ENCODE results near the gene ESPL1. TPM values are rescaled to one million over a fixed set of nuclear protein-coding genes. Genes with fewer than 3 reads are reported as not detected.

The ESPL1 gene
- total RNA-seq, 1 donor = 6.5 TPM

DNA sequence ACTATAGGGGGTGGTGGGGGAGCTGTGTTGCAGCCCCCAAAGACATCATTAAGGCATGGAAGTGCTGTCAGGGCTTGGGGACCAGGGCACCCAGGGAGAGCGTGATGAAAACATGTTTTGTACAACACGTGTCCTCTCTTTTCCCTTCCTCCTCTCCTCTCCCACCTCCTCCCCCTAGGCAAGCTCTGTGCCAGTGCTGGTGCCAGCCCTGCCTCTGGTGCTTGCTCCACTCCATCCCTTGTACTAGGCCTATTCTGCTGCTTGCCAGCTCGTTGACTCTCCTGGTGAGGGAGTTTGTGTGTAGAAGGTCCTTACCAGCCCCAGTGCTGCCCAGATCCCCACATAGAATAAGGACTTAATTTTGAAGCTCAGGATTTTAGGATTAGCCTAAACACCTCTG, 32.9 kb upstream of the ESPL1 start:
- no peak for DNase-seq (ENCODE audit: low read depth)
- H3K4me3 ChIP-seq (ENCODE audit: low read depth, low read length) = no peak overlapping the region
- TF ChIP-seq, protein P1, sequence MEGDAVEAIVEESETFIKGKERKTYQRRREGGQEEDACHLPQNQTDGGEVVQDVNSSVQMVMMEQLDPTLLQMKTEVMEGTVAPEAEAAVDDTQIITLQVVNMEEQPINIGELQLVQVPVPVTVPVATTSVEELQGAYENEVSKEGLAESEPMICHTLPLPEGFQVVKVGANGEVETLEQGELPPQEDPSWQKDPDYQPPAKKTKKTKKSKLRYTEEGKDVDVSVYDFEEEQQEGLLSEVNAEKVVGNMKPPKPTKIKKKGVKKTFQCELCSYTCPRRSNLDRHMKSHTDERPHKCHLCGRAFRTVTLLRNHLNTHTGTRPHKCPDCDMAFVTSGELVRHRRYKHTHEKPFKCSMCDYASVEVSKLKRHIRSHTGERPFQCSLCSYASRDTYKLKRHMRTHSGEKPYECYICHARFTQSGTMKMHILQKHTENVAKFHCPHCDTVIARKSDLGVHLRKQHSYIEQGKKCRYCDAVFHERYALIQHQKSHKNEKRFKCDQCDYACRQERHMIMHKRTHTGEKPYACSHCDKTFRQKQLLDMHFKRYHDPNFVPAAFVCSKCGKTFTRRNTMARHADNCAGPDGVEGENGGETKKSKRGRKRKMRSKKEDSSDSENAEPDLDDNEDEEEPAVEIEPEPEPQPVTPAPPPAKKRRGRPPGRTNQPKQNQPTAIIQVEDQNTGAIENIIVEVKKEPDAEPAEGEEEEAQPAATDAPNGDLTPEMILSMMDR (IDR thresholded peaks at IDR 0.05; ENCODE audit: insufficient read depth, low read depth, low read length) = no peak

DNA sequence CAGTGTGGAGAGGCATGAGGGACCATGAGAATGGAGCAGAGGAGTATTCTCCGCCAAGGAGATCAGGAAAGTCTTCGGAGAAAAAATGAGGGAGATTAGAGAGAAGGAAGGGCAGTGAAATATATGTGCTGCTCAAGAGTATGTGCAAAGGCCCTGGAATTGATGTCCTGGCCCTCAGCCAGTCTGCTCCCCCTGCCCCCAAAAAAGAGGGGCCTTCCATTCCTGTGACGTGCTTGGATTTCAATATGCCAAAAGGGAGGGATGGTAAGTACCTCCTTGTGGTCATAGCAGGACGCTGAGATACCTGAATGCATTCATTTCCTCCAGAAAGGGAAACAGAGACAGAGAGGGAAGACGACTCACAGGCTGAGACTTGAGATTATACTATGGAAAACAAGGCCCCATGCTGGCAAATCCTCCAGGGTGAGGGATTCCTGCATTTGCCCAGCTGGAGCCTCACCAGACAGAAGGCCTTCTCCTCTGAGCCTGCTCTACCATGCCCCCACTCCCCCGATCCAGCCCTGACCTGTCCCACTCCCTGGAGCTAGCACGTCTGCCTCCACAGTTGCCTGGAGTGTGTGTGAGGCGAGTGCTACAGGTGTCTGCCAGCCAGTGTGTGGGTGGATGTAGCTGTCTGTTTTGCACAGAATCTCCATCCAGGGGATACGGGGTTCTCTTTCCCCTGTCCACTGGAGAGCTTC, 32.2 kb upstream of the ESPL1 start:
- DNase-seq (ENCODE audit: low read depth) = no peak
- TF ChIP-seq, protein P1 (IDR thresholded peaks at IDR 0.05; ENCODE audit: insufficient read depth, low read depth, low read length) = no peak
- no peak overlapping the region for H3K4me3 ChIP-seq (ENCODE audit: low read depth, low read length)

DNA sequence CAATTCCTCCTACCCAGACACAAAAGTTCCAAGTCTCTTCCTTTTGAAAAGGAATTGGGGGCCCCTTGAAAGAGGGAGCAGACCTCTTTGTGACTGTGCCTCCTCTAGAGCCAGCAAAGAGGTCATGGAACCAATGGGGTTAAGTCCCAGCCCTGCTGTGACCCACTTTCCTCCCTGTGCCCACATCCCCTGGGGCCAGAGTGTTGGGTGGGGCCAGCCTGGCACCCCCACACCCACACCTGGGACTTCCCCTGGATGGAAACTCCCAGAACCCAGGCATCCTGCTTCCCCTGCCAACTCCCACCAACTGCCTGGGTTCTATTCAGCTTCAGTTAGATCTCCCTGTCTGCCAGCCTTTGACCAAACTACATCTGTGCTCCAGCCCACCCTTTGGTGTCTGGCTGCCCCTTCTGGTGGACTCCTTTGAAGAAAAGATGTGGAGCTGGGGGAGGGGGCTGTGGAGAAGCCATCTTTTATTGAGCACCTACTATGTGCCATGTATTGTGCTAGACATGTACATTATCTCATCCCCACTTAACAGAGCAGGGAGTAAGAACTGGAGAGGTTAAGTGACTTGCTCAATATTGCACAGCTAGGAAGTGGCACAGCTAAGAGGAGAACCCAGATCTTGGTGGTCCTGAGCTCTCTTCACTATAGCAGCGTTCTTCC, 31.5 kb upstream of the ESPL1 start:
- TF ChIP-seq, protein P1 (IDR thresholded peaks at IDR 0.05; ENCODE audit: insufficient read depth, low read depth, low read length) = no peak
- no peak for DNase-seq (ENCODE audit: low read depth)
- H3K4me3 ChIP-seq (ENCODE audit: low read depth, low read length) = no peak overlapping the region

DNA sequence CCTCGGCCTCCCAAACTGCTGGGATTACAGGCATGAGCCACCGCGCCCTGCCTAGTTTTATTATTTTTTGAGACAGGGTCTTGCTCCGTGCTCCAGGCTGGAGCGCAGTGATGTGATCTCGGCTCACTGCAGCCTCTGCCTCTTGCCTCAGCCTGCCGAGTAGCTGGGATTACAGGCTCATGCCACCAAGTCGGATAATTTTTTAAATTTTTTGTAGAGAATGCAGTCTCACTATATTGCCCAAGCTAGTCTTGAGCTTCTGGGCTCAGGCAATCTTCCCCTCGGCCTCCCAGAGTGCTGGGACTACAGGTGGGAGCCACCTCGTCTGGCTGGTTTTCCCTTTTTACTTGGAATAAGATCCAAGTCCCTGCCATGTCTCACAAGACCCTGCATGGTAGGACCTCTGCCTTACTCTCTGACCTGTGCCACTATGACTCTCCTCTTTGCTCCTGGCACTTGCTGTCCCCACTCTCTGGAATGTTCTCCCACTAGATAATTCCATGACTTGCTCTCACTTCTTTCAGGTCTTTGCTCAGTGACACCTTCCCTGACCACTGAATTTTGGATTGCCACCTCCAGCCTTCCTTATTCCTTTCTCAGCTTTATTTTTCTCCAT, 28.3 kb upstream of the ESPL1 start:
- TF ChIP-seq, protein P1 (IDR thresholded peaks at IDR 0.05; ENCODE audit: insufficient read depth, low read depth, low read length) = no peak
- DNase-seq (ENCODE audit: low read depth) = no peak
- no peak overlapping the region for H3K4me3 ChIP-seq (ENCODE audit: low read depth, low read length)

DNA sequence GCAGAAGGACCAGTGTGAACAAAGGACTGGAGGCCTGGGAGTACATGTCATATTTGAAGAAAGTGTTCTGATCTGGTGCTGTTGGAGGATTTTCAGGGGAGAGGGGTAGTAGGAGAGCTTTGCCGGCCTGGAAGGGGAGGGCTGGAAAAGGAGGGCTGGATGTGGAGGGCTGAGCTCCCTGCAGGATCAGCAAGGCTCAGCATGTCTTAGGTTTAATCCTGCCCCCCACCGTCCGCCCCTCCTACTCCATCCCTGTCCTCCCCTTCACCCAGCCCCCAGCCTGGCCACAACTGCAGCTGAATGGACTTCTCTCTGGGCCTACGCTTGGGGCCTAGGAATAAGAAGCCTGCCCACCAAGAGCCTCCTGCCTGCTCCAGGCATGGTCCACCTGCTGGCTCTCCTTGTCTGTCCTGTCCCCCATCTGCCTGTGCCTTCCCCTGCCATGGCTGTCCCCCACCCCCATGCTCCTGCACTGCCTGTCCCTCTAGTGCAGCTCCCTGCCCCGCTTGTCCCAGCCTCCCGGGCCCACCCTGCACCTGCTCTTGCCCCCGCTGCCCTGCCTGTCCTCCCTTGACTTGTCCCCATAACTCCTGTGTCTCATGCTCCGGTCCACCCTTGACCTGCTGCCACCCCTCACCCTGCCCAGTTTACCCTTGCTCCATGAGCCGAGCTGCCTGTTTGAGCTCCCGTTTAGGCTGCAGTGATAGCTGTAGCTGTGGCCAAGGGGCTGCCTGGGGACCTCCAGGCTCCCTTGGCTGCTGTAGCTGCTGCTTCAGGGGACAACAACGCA, 26.3 kb upstream of the ESPL1 start:
- H3K4me3 ChIP-seq (ENCODE audit: low read depth, low read length) = no peak overlapping the region
- DNase-seq (ENCODE audit: low read depth) = no peak
- TF ChIP-seq, protein P1 (IDR thresholded peaks at IDR 0.05; ENCODE audit: insufficient read depth, low read depth, low read length) = no peak

DNA sequence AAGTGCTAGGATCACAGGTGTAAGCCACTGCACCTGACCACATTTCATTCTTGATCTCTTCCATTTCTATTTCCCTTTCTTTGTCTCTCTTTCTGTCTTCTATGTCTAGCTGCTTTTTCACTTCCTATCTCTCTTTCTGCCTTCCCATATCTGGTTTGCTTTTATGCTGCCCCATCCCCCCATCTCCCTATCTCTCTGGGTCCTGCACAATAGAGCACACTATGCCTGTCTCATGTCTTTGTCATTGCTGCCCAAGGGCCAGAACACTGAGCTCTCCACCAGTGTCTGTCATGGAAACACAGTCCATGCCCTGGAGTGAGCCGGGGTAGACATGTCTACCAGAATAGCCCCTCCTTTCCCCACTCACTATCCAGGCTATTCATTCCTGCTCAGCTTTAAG, 23.8 kb upstream of the ESPL1 start:
- H3K4me3 ChIP-seq (ENCODE audit: low read depth, low read length) = no peak overlapping the region
- TF ChIP-seq, protein P1 (IDR thresholded peaks at IDR 0.05; ENCODE audit: insufficient read depth, low read depth, low read length) = no peak
- no peak for DNase-seq (ENCODE audit: low read depth)
